GF-D8 (cell line): ENCODE measurements around the gene PBX1.

ENCODE experiments used
- DNase-seq: peaks from one replicate; lab custom pipeline; 2025; lab: John Stamatoyannopoulos, UW

PBX1 gene

GRCh38 chr1:164725401-164725800 lies 166.4 kb downstream of the PBX1 start:
- DNase-seq, result no peak

DNA sequence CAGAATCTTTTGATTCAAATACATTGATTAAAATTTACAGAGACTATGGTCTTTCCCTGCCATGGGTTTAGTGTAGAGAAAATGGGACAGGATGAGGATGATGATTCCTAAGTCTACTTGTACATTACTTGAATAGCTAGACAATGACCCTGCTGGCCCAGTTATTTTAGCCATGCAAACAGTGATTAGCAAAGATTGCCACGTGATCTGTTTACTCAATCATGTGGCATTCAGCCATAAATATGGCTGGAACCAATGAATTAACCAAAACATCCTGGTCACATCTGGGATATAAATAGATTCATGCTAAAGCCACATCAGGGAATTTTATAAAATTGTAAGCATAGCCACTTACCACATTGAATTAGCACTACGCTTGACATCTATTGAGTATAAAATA lies 167.3 kb downstream of the PBX1 start:
- DNase-seq, result no peak

DNA sequence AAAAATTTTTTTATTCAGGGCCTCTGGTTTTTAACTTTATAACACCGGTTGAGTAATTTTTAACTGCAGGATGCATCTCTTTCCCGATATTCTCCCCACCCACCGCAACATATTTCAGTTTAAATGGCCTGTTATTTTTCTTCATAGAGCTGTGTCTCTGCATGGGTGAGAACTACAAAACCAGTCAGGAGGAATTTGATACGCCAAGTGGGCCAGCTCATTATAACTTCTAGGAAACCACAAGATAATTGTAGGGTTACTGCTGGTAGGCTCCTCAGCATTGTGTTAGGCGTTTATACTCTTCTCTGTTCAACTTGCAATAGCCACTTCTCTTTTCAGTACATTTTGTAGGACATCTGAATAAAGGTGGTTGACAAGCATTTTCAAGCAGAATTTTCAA lies 169.7 kb downstream of the PBX1 start:
- DNase-seq, result no peak

- DNase-seq, result no peak
Observed at GRCh38 chr1:164731161-164731876, 172.3 kb downstream of the PBX1 start.

DNA sequence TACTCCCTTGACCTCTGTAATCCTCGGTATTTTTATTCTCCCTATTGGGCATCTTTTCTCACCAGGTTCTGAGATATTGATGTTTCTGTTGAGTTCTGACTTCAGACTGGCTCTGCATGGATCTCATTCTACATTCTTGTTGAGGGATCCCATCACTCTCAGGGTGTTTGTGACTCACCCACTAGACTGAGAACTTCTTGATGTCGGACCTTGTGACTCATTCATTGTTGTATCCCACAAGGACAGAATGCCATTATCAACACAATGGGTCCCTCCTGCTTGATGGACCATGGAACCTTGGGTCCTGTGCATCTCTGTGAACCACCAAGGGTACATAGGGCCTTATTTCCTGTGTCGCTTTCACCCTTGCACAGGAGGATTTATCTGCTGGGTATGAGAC lies 174.1 kb downstream of the PBX1 start:
- no peak for DNase-seq

DNA sequence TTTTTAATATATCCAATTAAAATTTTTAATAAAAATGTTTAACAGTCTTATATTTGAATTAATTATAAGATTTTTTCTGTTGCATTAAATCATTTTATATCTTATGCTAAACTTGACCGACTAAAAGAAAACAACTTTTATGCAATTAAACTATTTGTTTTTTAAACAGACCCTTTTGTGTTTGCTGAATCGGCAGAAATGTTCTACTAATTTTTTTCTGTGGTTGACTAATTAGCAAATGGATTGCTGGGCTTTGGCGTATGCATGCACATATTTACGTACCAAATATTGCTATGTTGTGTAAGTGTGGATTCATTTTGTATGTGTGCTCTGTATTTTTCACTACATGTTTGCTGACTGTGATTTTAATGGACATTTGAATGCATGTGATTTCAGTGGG lies 174.8 kb downstream of the PBX1 start:
- DNase-seq, result no peak

GRCh38 chr1:164735315-164736052 lies 176.5 kb downstream of the PBX1 start:
- no peak for DNase-seq

DNA sequence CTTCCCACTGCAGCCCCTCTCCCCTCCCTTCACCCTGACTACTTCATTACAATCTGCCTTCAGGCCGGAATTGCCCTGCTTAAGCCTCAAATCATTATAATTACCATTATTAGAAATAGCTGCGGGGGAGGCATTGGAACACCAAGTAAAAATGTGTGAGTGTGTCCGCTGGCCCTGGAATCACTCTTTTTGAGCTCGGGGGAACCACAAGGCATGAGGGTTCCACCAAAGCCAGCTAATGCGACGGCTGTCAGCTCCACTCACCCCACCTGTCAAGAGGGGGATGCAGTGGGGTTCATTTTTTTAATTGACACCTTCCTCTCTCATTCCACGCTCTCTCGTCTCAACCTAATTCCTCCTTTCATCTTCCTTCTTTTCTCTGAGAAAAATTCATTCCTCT lies 177.2 kb downstream of the PBX1 start:
- no peak for DNase-seq

GRCh38 chr1:164739189-164739588 lies 180.2 kb downstream of the PBX1 start:
- DNase-seq, result no peak

- DNase-seq, result no peak
Observed at GRCh38 chr1:164740000-164740526, 181.1 kb downstream of the PBX1 start.

- DNase-seq, result no peak
Observed at GRCh38 chr1:164742745-164743144, 183.8 kb downstream of the PBX1 start.

GRCh38 chr1:164743976-164744375 lies 185.0 kb downstream of the PBX1 start:
- DNase-seq, result no peak

- DNase-seq, result no peak
Observed at GRCh38 chr1:164745736-164746135, 186.8 kb downstream of the PBX1 start.

- DNase-seq, result no peak
Observed at GRCh38 chr1:164746632-164747031, 187.6 kb downstream of the PBX1 start.

- no peak for DNase-seq
Observed at GRCh38 chr1:164748253-164748899, 189.4 kb downstream of the PBX1 start.

DNA sequence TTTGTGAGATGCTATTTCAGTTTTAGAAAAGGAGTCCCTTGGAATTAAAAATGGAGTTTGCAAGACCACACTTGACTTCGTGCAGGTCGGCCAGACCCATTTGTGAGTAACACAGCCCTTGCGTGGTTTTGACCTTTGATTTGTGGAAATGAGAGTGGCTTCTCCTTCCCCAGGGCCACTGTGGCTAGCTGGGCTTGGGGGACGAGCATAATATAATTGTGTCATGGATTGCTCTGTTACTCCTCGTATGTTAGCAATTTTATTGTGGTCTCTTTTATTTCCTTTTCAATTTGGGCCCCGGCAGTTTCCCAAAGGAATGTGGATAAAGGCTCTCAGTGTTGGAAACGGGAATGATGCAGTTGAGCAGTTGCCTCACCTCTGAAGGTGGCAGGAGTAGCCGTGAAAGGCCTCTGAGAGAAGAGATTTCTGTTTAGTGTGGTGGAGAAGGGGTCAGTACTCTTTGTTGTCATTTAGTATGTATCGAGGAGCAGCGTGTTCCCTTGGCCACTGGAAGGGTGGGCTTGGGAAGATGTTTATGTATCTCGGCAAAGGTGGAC lies 194.6 kb downstream of the PBX1 start:
- DNase-seq, result no peak

DNA sequence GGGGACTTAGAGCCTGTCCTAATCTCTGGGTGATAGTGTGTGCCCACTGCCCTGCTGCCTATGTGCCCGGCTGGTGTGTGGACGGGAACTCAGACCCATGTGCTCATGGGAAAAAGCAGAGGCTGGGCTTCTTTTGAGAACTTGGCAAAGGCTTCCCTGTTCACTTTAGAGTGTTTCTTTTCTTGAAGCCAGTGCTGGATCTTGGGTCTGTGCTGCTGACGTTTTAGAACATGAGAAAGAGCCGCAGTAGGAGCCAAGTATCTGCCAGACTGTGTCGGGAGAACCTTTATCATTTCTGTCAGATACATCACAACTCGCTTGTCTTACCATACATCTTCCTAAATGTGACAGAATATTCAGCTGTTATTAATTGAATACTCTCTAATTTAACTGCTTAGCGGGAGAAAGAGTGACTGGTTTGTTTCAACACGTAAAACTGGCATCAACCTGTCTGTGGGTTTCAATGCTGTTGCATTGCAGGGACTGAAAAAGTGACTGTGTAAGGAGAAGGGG lies 195.2 kb downstream of the PBX1 start:
- no peak for DNase-seq

- DNase-seq, result no peak
Observed at GRCh38 chr1:164755690-164756089, 196.7 kb downstream of the PBX1 start.

DNA sequence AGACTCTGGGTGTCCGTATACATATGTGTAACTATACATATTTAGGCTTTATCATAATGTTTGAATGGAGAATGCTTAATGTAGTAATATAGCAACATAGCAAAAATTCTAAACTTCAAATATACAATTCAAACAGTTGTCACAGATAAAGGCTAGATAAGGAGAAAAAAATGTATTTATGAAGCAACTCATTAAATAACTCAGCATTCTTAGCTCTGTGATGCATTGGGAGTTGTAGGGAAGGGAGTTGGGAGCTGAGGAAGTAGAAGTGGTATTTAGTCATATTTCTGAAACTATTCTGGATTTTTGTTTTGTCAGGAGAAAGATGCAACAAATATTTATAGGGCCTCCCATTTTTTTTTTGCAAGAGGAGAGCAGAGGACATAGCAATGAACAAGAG lies 197.8 kb downstream of the PBX1 start:
- DNase-seq, result no peak

- no peak for DNase-seq
Observed at GRCh38 chr1:164757625-164758024, 198.6 kb downstream of the PBX1 start.

GRCh38 chr1:164759144-164759920 lies 200.3 kb downstream of the PBX1 start:
- no peak for DNase-seq
